H1 (cell line): ENCODE results near the gene ZNF565. TPM values are rescaled to one million over a fixed set of nuclear protein-coding genes. Genes with fewer than 3 reads are reported as not detected.
"Not testable (repeated sequence)": the region's sequence is repeated elsewhere in the genome, so short reads cannot be mapped to it uniquely, and the experiment has no call there.

ENCODE experiments used
- CTCF ChIA-PET: fragments of 300-600 bp; sonication (Branson Sonifier 250); formaldehyde crosslinking; loops from one replicate; lab custom pipeline; 2021; ENCODE audit not compliant: partially characterized antibody; lab: Charles Lee
- POLR2A ChIA-PET: fragments of 300-600 bp; sonication (Branson Sonifier 250); formaldehyde crosslinking; loops from one replicate; lab custom pipeline; 2021; ENCODE audit warnings: inconsistent platforms; ENCODE audit not compliant: partially characterized antibody; lab: Charles Lee
- DNase-seq, 2 experiments: peaks; one replicate each; pipeline versions ENCODE4 v3.0.0 to v3.0.0-alpha.2; 2010 to 2022; ENCODE audit warnings: low spot score in 2 of 2, low read depth in 1 of 2, mixed read lengths in 1 of 2
- FAIRE-seq: peaks from 2 replicates; lab custom pipeline; 2011; peaks lifted over from hg19 to GRCh38; lab: Jason Lieb, UNC
- H2AFZ ChIP-seq: 2 replicates; pipeline ENCODE4 v1.8.1; 2012; ENCODE audit warnings: low read length, inconsistent platforms
- H2AK5ac ChIP-seq: 2 replicates; pipeline ENCODE4 v1.6.1; 2013; ENCODE audit warnings: low read depth, low read length
- H2BK120ac ChIP-seq: replicated peaks from 2 replicates; pipeline ENCODE3; 2013; ENCODE audit warnings: low read depth, low read length, inconsistent platforms
- H2BK12ac ChIP-seq: 2 replicates; pipeline ENCODE4 v1.6.1; 2013; ENCODE audit warnings: low read depth, low read length
- H2BK15ac ChIP-seq: 2 replicates; pipeline ENCODE4 v1.6.1; 2013; ENCODE audit warnings: low read length
- H2BK20ac ChIP-seq: 2 replicates; pipeline ENCODE4 v1.6.1; 2013; ENCODE audit warnings: low read length
- H2BK5ac ChIP-seq: 2 replicates; pipeline ENCODE4 v1.6.1; 2013; ENCODE audit warnings: low read depth, low read length
- H3K14ac ChIP-seq: 2 replicates; pipeline ENCODE4 v1.6.1; 2013; ENCODE audit warnings: inconsistent platforms; ENCODE audit not compliant: insufficient read length
- H3K18ac ChIP-seq: 2 replicates; pipeline ENCODE4 v1.6.1; 2013; ENCODE audit warnings: low read length; ENCODE audit errors: extremely low read depth
- H3K23ac ChIP-seq: 2 replicates; pipeline ENCODE4 v1.6.1; 2013; ENCODE audit warnings: inconsistent platforms; ENCODE audit not compliant: insufficient read length
- H3K23me2 ChIP-seq: 2 replicates; pipeline ENCODE4 v1.6.1; 2013; ENCODE audit warnings: low read depth, low read length
- H3K27ac ChIP-seq: 2 replicates; pipeline ENCODE4 v1.6.1; 2011; ENCODE audit warnings: low read depth, low read length, inconsistent platforms
- H3K27me3 ChIP-seq, 4 experiments: replicated peaks in 1 of 4; 1 replicate in 1 of 4; 2 replicates in 3 of 4; pipeline versions ENCODE4 v1.6.1 to v1.8.1; 2011 to 2013; ENCODE audit warnings: low read length in 3 of 4, mild to moderate bottlenecking in 3 of 4, inconsistent platforms in 2 of 4, mixed read lengths in 2 of 4, moderate library complexity in 1 of 4; ENCODE audit not compliant: control insufficient read depth in 3 of 4, insufficient read depth in 3 of 4; ENCODE audit errors: extremely low read depth in 1 of 4
- H3K36me3 ChIP-seq, 4 experiments: 2 replicates each; pipeline versions ENCODE4 v1.6.1 to v1.8.1; 2011 to 2013; ENCODE audit warnings: mild to moderate bottlenecking in 4 of 4, low read length in 3 of 4, moderate library complexity in 2 of 4, control low read depth in 1 of 4, inconsistent platforms in 1 of 4; ENCODE audit not compliant: insufficient read depth in 4 of 4, control insufficient read depth in 2 of 4
- H3K4ac ChIP-seq: replicated peaks from 2 replicates; pipeline ENCODE3; 2013; ENCODE audit warnings: low read length, low read depth, mixed read lengths, inconsistent platforms; ENCODE audit not compliant: insufficient read length
- H3K4me1 ChIP-seq, 4 experiments: replicated peaks in 1 of 4; 1 replicate in 1 of 4; 2 replicates in 3 of 4; pipeline versions ENCODE4 v1.6.1 to v1.8.1; 2011 to 2013; ENCODE audit warnings: low read length in 3 of 4, inconsistent platforms in 2 of 4, mixed read lengths in 1 of 4; ENCODE audit not compliant: insufficient read depth in 4 of 4, control insufficient read depth in 3 of 4
- H3K4me2 ChIP-seq, 2 experiments: 2 replicates each; pipeline versions ENCODE4 v1.6.1 to v1.8.1; 2011 to 2013; ENCODE audit warnings: low read depth in 2 of 2, low read length in 2 of 2, control low read depth in 1 of 2, inconsistent platforms in 1 of 2, mild to moderate bottlenecking in 1 of 2; ENCODE audit not compliant: insufficient read depth in 1 of 2
- H3K4me3 ChIP-seq, 4 experiments: fragments of 200-600, 300-600 bp in 1 of 4; sonication (generic), shearing (Covaris generic), sonication (Bioruptor Twin) in 1 of 4; 2 replicates each; pipeline versions ENCODE4 v1.5.1 to v1.8.1; 2011 to 2016; ENCODE audit warnings: low read length in 4 of 4, low read depth in 3 of 4, control low read depth in 2 of 4, inconsistent platforms in 2 of 4, mild to moderate bottlenecking in 2 of 4, mixed read lengths in 1 of 4, moderate library complexity in 1 of 4; ENCODE audit not compliant: insufficient read depth in 2 of 4; ENCODE audit errors: extremely low read depth in 1 of 4
- H3K56ac ChIP-seq: replicated peaks from 2 replicates; pipeline ENCODE3; 2013; ENCODE audit warnings: low read depth, mild to moderate bottlenecking, mixed read lengths, low read length, inconsistent platforms; ENCODE audit not compliant: insufficient read length
- H3K79me1 ChIP-seq: 2 replicates; pipeline ENCODE4 v1.6.1; 2013; ENCODE audit warnings: low read depth, low read length, control low read depth
- H3K79me2 ChIP-seq, 2 experiments: 2 replicates each; pipeline versions ENCODE4 v1.6.1 to v1.8.1; 2012 to 2013; ENCODE audit warnings: low read length in 2 of 2, mild to moderate bottlenecking in 2 of 2, inconsistent platforms in 1 of 2; ENCODE audit not compliant: insufficient read depth in 2 of 2, control insufficient read depth in 1 of 2
- H3K9ac ChIP-seq, 4 experiments: replicated peaks in 1 of 4; 1 replicate in 1 of 4; 2 replicates in 3 of 4; pipeline versions ENCODE4 v1.6.1 to v1.8.1; 2011 to 2013; ENCODE audit warnings: low read depth in 3 of 4, low read length in 3 of 4, control low read depth in 2 of 4, mild to moderate bottlenecking in 2 of 4, moderate library complexity in 2 of 4, inconsistent platforms in 1 of 4; ENCODE audit errors: extremely low read depth in 1 of 4
- H3K9me3 ChIP-seq, 2 experiments: 2 replicates each; pipeline versions ENCODE4 v1.6.1 to v1.8.1; 2012 to 2013; ENCODE audit warnings: mild to moderate bottlenecking in 2 of 2, moderate library complexity in 2 of 2, control low read depth in 1 of 2, inconsistent platforms in 1 of 2, low read depth in 1 of 2, low read length in 1 of 2, mixed read lengths in 1 of 2; ENCODE audit not compliant: insufficient read depth in 2 of 2
- H4K20me1 ChIP-seq, 2 experiments: replicated peaks in 1 of 2; 2 replicates each; pipeline versions ENCODE3 to v1.8.1; 2011 to 2013; ENCODE audit warnings: inconsistent platforms in 2 of 2, low read length in 2 of 2, mild to moderate bottlenecking in 1 of 2; ENCODE audit not compliant: insufficient read depth in 2 of 2, control insufficient read depth in 1 of 2
- H4K5ac ChIP-seq: 2 replicates; pipeline ENCODE4 v1.6.1; 2013; ENCODE audit warnings: low read length, low read depth, mixed read lengths, inconsistent platforms; ENCODE audit not compliant: insufficient read length
- H4K8ac ChIP-seq: 2 replicates; pipeline ENCODE4 v1.8.0; 2013; ENCODE audit warnings: mild to moderate bottlenecking, moderate library complexity, low read length, inconsistent platforms; ENCODE audit not compliant: insufficient read depth; ENCODE audit errors: extremely low read depth
- H4K91ac ChIP-seq: replicated peaks from 2 replicates; pipeline ENCODE3; 2013; ENCODE audit warnings: low read length, mixed read lengths, inconsistent platforms; ENCODE audit not compliant: insufficient read length
- EP300 ChIP-seq, 2 experiments: IDR thresholded peaks; 1 replicate in 1 of 2; 2 replicates in 1 of 2; pipeline ENCODE4 v1.6.1; 2011 to 2012; ENCODE audit warnings: low read depth in 2 of 2, low read length in 2 of 2, mild to moderate bottlenecking in 2 of 2, borderline replicate concordance in 1 of 2, inconsistent platforms in 1 of 2, moderate library complexity in 1 of 2
- KDM1A ChIP-seq: fragments of 200-600, 300-600 bp; sonication (generic); IDR thresholded peaks from 2 replicates; pipeline ENCODE4 v1.7.1; 2016; ENCODE audit warnings: mild to moderate bottlenecking, low read length, borderline replicate concordance
- KDM5A ChIP-seq: fragments of 200-600 bp; IDR thresholded peaks from 2 replicates; pipeline ENCODE4 v1.7.1; 2012; ENCODE audit warnings: mild to moderate bottlenecking, low read length, inconsistent platforms, mixed read lengths
- WGBS, 2 experiments: shearing (Covaris generic) in 1 of 2; methylation state at CpG; one replicate each; pipeline versions ENCODE4 v1.1.6 to v1.1.7; 2013 to 2015; ENCODE audit warnings: low lambda C conversion rate in 2 of 2, mixed read lengths in 2 of 2, inconsistent platforms in 1 of 2, low coverage in 1 of 2, missing lambda C conversion rate in 1 of 2; ENCODE audit not compliant: insufficient replicate concordance in 2 of 2, insufficient coverage in 1 of 2, insufficient read length in 1 of 2; ENCODE audit errors: extremely low coverage in 1 of 2, missing lambda C conversion rate in 1 of 2; 5-methylcytosine and 5-hydroxymethylcytosine counted together
- polyA plus RNA-seq, 7 experiments: library from polyadenylated mRNA; depleted of rRNA in 3 of 7; stranded (reverse) in 5 of 7; unstranded in 2 of 7; fragments of >200 nt in 5 of 7; fragments of 200-250 nt in 2 of 7; gene quantifications; 1 replicate in 5 of 7; 2 replicates in 1 of 7; 4 replicates in 1 of 7; pipeline versions ENCODE4 v1.2.1 to v1.2.3, GENCODE V29; 2011 to 2013; ENCODE audit warnings: missing spikeins in 2 of 7, mixed read lengths in 2 of 7
- total RNA-seq: library from RNA; stranded (reverse); fragmentation: NEBNext Ultra II Directional; extraction: Animal tissue kit (Norgen Biotek cat#: 25700); gene quantifications from 2 replicates; pipeline ENCODE4 v1.2.1, GENCODE V29; 2021

Gene ZNF565
- total and polyA plus RNA-seq, 2 of the 8 experiments (the other 6 are each of a cell fraction or from before 2014, with no cell fraction given): 0.89 to 3.1 TPM

- TF ChIP-seq EP300 (IDR thresholded peaks at IDR 0.05; ENCODE audit: borderline replicate concordance in 1 of 2, low read depth in 2 of 2, low read length in 2 of 2): no peak
- TF ChIP-seq KDM5A: no peak
- no peak for TF ChIP-seq KDM1A
- TF ChIP-seq, all 59 proteins: peak for 0
These were observed 22.0 kb upstream of the ZNF565 start (continued) for GRCh38 chr19:36236304-36236945.

GRCh38 chr19:36233626-36234025 lies 19.2 kb upstream of the ZNF565 start:
- CTCF ChIA-PET: interaction anchor here (1.1 kb wide), 1 partner anchor 18 kb away, joined by 3 read pairs; the partner anchor contains the start of gene ZNF146
- H3K4me3 ChIP-seq, H4K5ac ChIP-seq, H2BK20ac ChIP-seq, H3K9me3 ChIP-seq, H4K20me1 ChIP-seq, H3K23ac ChIP-seq, H3K27ac ChIP-seq, H2BK5ac ChIP-seq, H3K18ac ChIP-seq, H3K27me3 ChIP-seq, H2BK12ac ChIP-seq, H3K4me1 ChIP-seq, H2AFZ ChIP-seq, H2BK15ac ChIP-seq, H3K14ac ChIP-seq, H3K23me2 ChIP-seq, H3K79me1 ChIP-seq, H2AK5ac ChIP-seq, H3K4me2 ChIP-seq, H2BK120ac ChIP-seq, FAIRE-seq, H3K4ac ChIP-seq, H4K91ac ChIP-seq, DNase-seq, H3K56ac ChIP-seq, H3K9ac ChIP-seq, H4K8ac ChIP-seq: not testable (repeated sequence)
- POLR2A ChIA-PET: interaction anchor here (0.6 to 2.3 kb wide), 3 partner anchors 10 to 54 kb away, joined by 3 to 20 read pairs (median 3); partner anchors contain the start of genes ZNF146 and ZNF565
- Histone ChIP-seq H3K79me2 (peaks cover 0 to 19% of the 10 kb centered on the region in 2 experiments; a peak in 2 of 4 replicates), H3K36me3 (peaks cover 38 to 95% (median 71%) of the 10 kb centered on the region in 4 experiments)
- 90% methylated on average over 7 of the region's 7 CpGs; no CpG with 5 or more reads in 1 of the 2 experiments for WGBS, 2 experiments
